Pulmonary artery endothelial cell (primary cell): ENCODE data around the gene RAD23B. TPM values are rescaled to one million over a fixed set of nuclear protein-coding genes. Genes with fewer than 3 reads are reported as not detected.

Source experiments
- DNase-seq: peaks from one replicate; pipeline ENCODE4 v3.0.0-alpha.2; 2011; ENCODE audit warnings: low read depth, low spot score
- total RNA-seq: library from RNA; depleted of rRNA; stranded (reverse); fragments of >200 nt; gene quantifications from 2 replicates; pipeline ENCODE4 v1.2.3, GENCODE V29; 2014

Gene RAD23B
- total RNA-seq, 1 donor from 2014 or later: 88.8 TPM

- no peak for DNase-seq
Observed at GRCh38 chr9:107268560-107268959, 14.5 kb upstream of the RAD23B start.

DNA sequence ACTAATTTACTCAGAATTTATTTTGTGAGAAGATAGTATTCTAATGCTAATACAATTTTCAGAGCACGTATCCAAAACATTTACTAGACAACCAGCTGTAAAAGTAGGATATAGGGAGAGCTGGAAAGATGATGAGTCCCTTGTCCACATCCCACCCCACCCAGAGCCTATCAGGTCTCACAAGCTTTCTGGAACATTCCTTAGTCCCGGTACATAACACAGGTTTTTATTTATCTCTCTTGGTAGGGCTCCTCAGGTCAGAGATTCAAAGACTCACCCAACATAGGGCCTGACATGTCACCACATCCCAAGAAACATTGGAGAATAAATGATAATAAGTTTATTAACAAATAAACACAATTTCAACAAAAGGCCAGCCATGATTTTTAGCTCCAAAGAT lies 13.8 kb upstream of the RAD23B start:
- DNase-seq: no peak

DNA sequence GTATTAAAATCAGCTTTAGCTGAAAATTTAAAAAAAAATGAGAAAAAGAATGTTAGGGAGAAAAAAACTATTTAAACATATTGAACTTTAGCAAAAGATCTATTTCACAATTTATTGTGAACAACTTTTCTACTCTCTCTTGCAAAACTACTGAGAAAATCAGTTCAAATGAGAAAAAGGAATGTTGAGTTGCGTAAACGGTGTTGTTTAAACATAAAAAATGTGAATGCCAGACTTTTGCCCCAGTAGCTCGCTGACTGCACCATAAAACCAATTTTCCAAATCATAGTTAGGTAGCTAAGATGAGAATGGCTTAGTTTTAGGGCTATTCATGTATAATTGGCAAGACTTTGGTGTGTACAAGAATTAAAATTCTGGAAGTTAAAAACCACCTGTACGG lies 13.4 kb upstream of the RAD23B start:
- DNase-seq: no peak

DNA sequence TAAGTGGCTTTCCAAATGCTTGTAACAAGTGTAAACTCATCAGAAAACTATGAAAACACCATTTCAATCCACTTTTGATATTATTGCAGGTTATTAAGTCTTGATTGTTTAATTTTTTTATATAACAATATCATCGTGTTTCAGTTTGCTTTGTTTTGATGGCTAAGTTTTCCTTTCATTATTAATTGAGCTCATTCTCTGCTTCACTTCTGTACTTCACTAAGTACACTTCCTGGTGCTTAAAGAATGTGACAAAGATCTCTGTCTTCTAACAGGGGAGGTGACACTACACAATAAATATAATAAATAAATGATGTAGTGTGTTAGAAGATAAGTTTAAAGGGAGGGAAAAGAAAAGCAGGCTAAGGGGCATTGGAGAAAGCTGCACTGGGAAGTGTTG lies 13.0 kb upstream of the RAD23B start:
- no peak for DNase-seq

DNA sequence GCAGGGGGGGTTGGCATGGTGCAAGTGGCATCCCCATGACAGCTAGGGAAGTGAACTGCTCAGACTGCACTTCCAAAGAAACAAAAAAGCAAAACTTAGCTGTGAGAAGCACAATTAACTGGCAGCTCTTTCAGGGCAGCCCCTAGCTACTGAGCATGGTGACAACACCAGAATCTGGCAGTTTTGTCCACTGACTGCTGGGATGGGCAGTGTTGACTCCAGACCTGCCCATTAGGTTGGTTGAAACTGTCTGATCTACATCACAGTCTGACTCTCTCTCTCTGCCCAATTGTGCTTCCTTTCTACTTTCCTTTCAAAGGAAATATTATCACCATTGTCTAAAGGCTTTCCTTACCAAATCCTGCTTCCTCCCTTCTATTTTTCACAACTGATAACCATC lies 12.5 kb upstream of the RAD23B start:
- no peak for DNase-seq

GRCh38 chr9:107273634-107274033 lies 9.4 kb upstream of the RAD23B start:
- no peak for DNase-seq

GRCh38 chr9:107274096-107274495 lies 9.0 kb upstream of the RAD23B start:
- no peak for DNase-seq

DNA sequence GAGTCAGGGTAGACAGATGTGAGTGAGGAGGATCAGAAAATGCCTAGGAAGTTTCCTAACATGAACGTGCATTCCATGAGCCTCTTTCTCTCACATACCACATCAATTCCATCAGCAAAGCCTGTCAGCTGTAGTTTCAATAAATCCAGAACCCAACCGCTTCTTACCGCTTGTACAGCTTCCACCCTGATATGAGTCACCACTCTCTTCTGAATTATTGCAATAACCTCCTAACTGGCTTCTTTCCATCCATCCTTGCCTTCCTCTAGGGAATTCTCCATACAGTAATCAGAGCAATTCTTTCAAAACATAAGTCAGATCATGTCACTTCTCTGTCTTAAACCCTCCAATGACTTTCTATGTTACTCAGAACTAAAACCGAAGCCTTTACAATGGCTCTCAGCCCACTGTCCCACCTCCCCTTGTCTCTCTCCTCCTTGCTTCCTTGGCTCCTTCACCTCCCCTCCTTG lies 8.1 kb upstream of the RAD23B start:
- no peak for DNase-seq

GRCh38 chr9:107275530-107275929 lies 7.5 kb upstream of the RAD23B start:
- DNase-seq: no peak

DNA sequence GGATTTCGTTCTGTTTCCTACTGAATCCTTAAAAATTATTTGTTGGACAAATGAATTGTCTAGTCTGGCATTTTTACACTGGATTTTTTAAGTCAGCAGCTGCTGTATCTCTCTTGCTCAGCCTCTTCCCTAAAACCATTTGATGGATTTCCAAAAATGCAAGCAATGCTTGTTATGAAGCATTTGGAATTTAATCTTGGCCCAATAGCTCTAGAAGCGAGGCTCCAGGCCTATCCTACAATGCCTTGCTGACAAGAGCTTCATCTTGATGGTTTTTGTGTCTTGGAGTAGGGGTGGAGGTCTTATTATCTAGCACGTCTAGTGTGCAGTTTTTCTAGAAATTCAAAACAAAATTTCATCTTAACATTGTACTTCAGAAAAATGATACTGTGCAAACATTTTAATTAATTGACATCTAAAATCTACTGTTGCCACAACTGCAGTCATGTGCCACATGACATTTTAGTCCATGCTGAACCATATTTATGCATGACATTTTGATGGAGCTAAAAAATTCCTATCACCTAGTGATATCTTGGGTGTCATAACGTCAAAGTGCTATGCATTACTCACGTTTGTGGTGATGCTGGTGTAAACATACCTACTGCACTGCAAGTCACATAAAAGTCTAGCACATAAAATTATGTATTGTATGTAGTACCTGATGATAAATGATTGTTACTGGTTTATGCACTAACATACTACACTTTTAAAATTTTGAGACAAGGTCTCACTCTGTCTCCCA lies 5.9 kb upstream of the RAD23B start:
- DNase-seq: no peak

DNA sequence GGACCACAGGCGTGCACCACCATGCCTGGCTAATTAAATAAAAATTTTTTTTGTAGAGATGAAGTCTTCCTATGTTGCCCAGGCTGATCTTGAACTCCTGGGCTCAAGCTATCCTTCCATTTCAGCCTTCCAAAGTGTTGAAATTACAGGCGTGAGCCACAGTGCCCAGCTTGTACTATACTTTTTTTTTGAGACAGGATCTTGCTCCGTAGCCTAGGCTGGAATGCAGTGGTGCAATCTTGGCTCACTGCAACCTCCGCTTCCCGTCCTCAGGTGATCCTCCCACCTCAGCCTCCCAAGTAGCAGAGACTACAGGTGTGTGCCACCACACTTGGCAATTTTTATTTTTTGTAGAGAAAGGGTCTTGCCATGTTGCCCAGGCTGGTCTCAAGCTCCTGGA lies 5.3 kb upstream of the RAD23B start:
- no peak for DNase-seq

DNA sequence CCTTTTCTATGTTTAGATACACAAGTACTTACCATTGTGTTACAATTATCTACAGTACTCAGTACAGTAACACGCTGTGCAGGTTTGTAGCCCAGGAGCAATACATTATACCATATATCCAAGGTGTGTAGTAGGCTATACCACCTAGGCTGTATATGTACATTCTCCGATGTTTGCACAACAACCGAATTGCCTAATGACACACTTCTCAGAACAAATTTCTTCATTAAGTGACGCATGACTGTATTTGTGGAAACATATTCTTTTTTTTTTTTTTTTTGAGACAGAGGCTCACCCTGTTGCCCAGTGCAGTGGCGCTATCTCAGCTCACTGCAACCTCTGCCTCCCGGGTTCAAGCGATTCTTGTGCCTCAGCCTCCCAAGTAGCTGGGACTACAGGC lies 4.0 kb upstream of the RAD23B start:
- DNase-seq: no peak

GRCh38 chr9:107280543-107280942 lies 2.5 kb upstream of the RAD23B start:
- DNase-seq: no peak

DNA sequence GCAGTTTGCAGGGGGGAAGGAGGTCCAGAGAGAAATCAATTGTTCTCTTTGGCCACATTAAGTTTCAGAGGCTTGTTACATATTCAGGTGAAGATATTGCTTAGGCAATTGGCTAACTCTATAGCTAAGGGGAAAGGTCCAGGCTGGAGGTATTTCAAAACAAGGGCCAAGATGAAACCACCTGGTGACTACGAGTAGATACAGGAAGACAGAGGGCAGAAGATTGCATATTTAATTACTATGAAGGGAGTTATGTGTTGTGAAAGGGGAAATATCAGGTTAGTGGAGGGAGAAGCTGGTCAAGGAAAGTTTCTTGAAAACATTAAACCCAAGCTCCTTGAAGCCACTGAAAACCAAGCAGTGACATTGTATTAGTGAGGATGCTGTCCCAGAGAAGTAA lies 1.9 kb upstream of the RAD23B start:
- DNase-seq: no peak

DNA sequence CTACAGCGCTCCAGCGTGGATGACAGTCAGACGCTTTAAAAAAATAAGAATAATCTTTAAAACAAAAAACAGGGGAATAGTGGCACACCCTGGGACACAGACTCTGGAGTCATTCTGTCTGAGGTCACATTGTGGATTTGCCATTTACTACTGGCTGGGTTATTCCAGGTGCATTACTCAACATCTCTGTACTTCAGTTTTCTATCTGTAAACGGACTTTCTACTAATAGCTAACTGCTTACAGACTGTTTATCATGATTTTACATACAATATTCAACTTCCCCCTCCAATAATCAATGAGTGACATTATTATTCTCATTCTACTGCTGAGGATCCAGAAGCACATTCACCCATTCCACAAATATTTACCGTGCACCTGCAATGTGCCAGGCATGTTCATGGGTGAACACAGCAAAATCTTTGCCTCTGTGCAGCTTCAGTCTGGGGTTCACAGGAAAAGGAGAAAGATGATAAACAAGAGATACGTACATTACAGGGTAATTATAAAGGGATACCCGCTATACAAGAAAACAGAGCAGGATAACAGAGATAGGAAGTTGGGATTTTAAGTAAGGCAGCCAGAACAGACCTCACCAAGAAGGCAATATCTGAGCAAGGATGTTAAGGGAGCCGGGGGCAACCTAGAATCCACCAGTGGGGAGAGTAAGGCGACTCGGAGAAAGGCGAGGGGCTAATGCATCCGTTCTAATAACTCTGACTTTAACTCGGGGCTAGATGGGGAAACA lies 984 bp upstream of the RAD23B start:
- no peak for DNase-seq

DNA sequence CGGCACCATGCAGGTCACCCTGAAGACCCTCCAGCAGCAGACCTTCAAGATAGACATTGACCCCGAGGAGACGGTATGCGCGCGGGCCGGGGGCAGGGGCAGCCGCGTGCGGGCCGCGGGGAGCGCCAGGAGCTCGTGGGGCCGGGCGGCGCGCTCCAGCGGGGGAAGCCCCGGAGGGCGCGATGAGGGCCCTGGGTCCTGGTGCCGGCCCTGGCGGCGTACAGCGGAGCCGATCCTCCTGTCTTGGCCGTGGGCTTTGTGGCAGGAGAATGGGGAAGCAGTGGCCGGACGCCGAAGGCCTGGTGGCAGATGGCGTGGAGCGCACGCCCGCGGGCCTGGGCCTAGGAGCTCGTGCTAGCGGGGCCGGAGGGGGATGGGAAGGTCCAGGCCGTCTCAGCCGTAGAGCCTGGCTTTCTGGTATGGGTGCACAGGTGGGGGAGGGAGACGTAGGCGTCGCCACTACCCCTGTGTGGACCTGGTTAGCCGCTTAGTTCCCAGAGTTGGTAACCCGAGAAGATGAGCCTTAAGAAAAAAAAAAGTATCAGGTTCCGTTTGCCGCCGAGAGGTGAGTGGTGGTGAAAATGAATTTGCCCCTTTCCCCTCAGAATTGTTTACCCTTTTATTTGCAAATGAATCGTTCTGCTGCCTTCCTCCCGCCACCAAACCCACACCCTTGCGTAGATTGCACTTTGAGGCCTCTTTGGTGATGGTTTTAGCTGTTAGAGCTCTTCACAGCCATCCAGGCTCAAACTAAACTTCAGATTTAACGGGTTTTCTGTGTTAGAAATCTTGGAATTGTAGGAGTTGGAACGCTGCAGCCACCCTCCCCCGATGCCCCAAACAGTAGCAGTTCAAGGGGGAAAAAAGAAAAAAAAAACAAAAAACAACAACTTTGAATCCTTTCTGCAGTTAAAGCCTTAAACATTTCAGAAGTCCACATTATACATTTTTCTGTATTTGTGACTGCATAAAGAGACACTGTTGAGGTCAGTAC lies 841 bp downstream of the RAD23B start:
- no peak for DNase-seq

- DNase-seq: no peak
Observed at GRCh38 chr9:107284636-107285035, 1.6 kb downstream of the RAD23B start.

GRCh38 chr9:107285286-107285685 lies 2.2 kb downstream of the RAD23B start:
- no peak for DNase-seq

DNA sequence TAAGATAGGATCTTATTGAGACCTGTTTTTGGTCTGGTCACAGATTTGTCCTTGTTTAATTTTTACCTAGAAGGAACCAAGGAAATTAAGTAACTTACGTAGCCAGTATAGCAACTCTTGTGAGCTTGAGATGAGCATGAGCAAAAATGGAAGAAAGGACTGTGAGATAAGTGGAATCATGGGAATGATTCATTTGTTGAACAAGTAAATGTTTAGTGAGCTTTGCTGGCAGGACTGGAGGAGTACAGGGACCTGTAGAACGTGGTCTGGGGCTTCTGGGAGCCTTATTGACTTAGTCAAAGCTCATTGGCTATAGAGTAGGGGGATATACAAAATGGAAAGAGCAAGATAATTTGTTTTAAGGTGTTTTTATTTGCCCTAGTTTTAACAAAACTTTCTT lies 3.0 kb downstream of the RAD23B start:
- DNase-seq: no peak

DNA sequence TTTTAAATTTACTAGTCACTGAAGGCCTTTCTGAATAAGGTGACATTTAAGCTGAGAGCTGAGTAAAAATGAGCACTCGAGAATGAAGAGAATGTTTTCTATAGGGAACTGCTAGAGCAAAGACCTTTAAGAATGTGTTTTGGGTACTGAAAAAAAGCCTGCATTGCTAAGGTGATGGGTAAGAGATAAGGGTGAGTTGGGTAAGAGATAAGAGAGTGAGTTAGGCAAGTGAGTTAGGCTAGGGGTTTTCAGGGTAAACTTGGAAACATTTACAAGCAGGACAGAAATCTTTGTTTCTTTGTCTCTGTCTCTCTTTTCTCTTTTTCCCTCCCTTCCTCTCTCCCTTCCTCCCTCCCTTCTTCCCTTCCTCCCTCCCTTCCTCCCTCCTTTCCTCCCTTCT lies 5.6 kb downstream of the RAD23B start:
- DNase-seq: no peak

- DNase-seq: no peak
Observed at GRCh38 chr9:107290619-107291018, 7.5 kb downstream of the RAD23B start.
